ENCODE results near the gene ELN. TPM values are rescaled to one million over a fixed set of nuclear protein-coding genes. Genes with fewer than 3 reads are reported as not detected.

The ELN gene
- total RNA-seq, 1 experiment from 2014 or later = 65.9 TPM

GRCh38 chr7:74048999-74049599, 21.1 kb downstream of the ELN start:
- BruUV-seq (replicated peaks) = no TSS peak

GRCh38 chr7:74049997-74050798, 22.2 kb downstream of the ELN start:
- DNase-seq (ENCODE audit: low spot score) = no peak
- ChIA-PET CTCF (no interaction called here), POLR2A (ENCODE audit: low non-redundant PET) (no interaction called here)
- intact Hi-C loops (cut with micrococcal nuclease; ENCODE audit: unreplicated experiment) = no loop called here
- Histone ChIP-seq H3K27ac (ENCODE audit: low read depth, low read length, poor library complexity, severe bottlenecking) (no peak overlapping the region), H3K36me3 (ENCODE audit: insufficient read depth, low read length, poor library complexity, severe bottlenecking) (no peaks in the 10 kb centered on the region), H3K4me1 (ENCODE audit: insufficient read depth, low read length, poor library complexity, severe bottlenecking) (no peaks in the 10 kb centered on the region), H3K27me3 (replicated peaks; ENCODE audit: insufficient read depth, low read depth, low read length, poor library complexity) (no peaks in the 10 kb centered on the region), H3K9me3 (ENCODE audit: low read depth, low read length, poor library complexity, severe bottlenecking) (no peaks in the 10 kb centered on the region), H3K4me3 (ENCODE audit: low read depth, low read length, poor library complexity, severe bottlenecking) (no peak overlapping the region)
- TF ChIP-seq CTCF (conservative IDR thresholded peaks at IDR 0.05; ENCODE audit: low read depth, low read length) (no peak), EZH2 (IDR thresholded peaks at IDR 0.05; ENCODE audit: borderline replicate concordance, low read depth, low read length, poor library complexity, severe bottlenecking) (no peak)
- TSS peak; percentile 30 for BruUV-seq (replicated peaks)

More at GRCh38 chr7:74048999-74049599, 21.1 kb downstream of the ELN start:
- CTCF ChIA-PET = no interaction called here
- Histone ChIP-seq H3K4me1 (ENCODE audit: insufficient read depth, low read length, poor library complexity, severe bottlenecking) (peaks cover 10% of the 10 kb centered on the region), H3K36me3 (ENCODE audit: insufficient read depth, low read length, poor library complexity, severe bottlenecking) (no peaks in the 10 kb centered on the region), H3K9me3 (ENCODE audit: low read depth, low read length, poor library complexity, severe bottlenecking) (no peaks in the 10 kb centered on the region), H3K4me3 (ENCODE audit: low read depth, low read length, poor library complexity, severe bottlenecking) (no peak overlapping the region), H3K27ac (ENCODE audit: low read depth, low read length, poor library complexity, severe bottlenecking) (no peak overlapping the region), H3K27me3 (replicated peaks; ENCODE audit: insufficient read depth, low read depth, low read length, poor library complexity) (no peaks in the 10 kb centered on the region)
- POLR2A ChIA-PET (ENCODE audit: low non-redundant PET) = no interaction called here
- TF ChIP-seq CTCF (conservative IDR thresholded peaks at IDR 0.05; ENCODE audit: low read depth, low read length) (no peak), EZH2 (IDR thresholded peaks at IDR 0.05; ENCODE audit: borderline replicate concordance, low read depth, low read length, poor library complexity, severe bottlenecking) (no peak)
- intact Hi-C loops (cut with micrococcal nuclease; ENCODE audit: unreplicated experiment) = no loop called here
- no peak for DNase-seq (ENCODE audit: low spot score)

- Histone ChIP-seq H3K36me3 (ENCODE audit: insufficient read depth, low read length, poor library complexity, severe bottlenecking) (no peaks in the 10 kb centered on the region), H3K27me3 (replicated peaks; ENCODE audit: insufficient read depth, low read depth, low read length, poor library complexity) (no peaks in the 10 kb centered on the region), H3K4me3 (ENCODE audit: low read depth, low read length, poor library complexity, severe bottlenecking) (no peak overlapping the region), H3K27ac (ENCODE audit: low read depth, low read length, poor library complexity, severe bottlenecking) (no peak overlapping the region), H3K9me3 (ENCODE audit: low read depth, low read length, poor library complexity, severe bottlenecking) (no peaks in the 10 kb centered on the region), H3K4me1 (ENCODE audit: insufficient read depth, low read length, poor library complexity, severe bottlenecking) (no peaks in the 10 kb centered on the region)
- no TSS peak for BruUV-seq (replicated peaks)
- no peak for DNase-seq (ENCODE audit: low spot score)
- POLR2A ChIA-PET (ENCODE audit: low non-redundant PET) = no interaction called here
- intact Hi-C loops (cut with micrococcal nuclease; ENCODE audit: unreplicated experiment) = no loop called here
- TF ChIP-seq EZH2 (IDR thresholded peaks at IDR 0.05; ENCODE audit: borderline replicate concordance, low read depth, low read length, poor library complexity, severe bottlenecking) (no peak), CTCF (conservative IDR thresholded peaks at IDR 0.05; ENCODE audit: low read depth, low read length) (no peak)
- CTCF ChIA-PET = no interaction called here
Observed at GRCh38 chr7:74051193-74051592, 23.2 kb downstream of the ELN start.
